ENCODE data around the gene VAMP2.

Gene VAMP2, protein sequence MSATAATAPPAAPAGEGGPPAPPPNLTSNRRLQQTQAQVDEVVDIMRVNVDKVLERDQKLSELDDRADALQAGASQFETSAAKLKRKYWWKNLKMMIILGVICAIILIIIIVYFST

DNA sequence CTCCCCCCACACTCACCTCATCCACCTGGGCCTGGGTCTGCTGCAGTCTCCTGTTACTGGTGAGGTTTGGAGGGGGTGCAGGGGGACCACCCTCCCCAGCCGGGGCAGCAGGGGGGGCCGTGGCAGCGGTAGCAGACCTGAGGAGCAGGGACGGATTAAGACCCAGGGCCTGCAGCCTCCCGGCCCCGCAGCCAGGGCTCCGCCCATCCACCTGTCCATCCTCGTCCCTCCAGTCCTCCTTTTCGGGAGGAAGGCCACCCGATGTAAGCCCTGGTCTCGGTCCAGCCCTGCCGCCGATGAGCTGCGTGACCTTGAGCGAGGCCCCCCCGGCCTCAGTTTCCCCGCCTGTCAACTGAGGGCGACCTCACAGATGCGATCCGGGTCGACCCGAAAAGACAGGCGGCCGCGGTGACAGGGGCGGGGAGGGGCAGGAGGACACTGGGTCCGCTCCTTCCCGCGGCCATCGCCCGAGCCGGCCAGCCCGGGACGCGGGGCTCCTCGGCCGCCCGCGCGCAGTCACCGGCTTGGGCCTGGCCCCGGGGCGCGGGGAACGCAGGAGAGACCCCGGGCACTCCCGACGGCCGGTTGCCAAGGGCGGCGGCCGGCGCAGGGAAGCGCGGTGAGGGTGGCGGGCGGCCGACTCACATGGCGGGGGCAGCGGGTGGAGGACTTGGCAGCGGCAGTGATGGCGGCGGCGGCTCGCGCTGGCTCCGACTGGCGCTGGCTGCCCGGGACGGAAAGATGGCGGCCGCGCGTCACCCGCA lies at the start of gene VAMP2:
TSS of gene VAMP2 (minus strand) at position 716 of the 764 bp plus-strand sequence. CDS start at position 647, 69 bp downstream.
- DNase-seq = peak; percentile 91

DNA sequence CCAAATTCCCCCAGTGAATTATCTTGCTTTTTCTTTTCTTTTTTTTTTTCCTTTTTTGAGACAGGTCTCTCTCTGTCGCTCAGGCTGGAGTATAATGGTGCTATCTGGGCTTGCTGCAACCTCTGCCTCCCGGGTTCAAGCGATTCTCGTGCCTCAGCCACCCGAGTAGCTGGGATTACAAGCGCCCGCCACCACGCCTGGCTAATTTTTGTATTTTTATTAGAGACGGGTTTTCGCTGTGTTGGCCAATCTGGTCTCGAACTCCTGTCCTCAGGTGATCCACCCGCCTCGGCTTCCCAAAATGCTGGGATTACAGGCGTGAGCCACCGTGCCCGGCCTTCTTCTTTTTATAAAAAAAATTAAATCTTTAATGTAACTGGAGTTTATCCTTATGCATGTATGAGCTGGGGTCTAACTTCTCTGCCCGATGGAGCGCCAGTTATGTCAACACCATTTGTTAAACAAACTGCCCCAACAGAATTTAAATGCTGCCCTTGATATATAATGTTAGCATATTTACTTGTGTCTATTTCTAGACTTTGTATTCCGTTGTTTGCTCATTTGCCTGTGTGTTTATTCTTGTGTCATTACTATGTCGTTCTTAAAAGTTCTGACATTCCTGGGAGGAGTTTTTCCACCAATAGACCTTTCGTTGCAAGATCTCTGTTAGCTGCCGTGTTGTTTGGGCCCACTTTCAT lies 48.2 kb upstream of the VAMP2 start:
- no peak for DNase-seq

DNA sequence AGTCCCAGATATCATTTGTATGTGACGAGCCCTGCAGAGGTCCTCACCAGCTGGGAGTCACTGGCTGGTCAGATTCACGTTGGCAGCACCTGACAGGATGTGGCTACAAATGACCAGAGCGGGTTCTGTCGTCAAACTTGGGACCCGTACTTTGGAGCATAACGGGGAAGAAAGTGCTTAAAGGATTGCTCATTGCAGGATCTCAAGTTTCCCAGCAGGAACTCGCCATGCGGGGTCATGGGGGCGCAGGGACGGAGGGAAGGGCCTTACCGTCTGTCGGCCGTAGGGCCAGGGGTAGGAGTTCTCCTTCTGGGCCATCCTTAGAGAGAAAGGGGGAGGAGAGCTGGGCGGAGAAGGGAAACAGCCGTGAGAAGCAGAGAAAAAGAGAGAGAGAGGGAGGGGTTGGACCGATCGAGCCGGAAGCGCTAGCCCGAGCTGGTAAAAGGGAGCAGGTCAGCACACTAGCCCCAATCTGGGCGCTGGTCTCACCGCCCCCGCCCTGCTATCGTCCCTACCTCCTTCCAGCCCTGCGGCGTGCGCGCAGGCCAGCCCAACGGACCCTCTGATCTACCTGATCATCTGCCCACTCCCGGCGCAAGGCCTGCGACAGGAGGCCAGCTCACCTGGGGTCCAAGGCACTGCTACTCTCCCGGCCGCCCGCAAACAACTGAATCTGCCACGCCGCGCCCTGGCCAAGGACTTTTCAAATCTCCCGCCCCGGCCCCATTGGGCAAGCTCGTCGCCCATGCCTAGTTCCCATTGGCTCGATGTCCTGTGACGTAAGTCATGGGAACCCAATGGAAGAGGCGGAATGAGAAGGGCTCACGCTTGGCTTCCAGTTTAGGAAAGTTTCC lies 47.4 kb upstream of the VAMP2 start, which contains the start of gene AURKB:
TSS of gene AURKB (minus strand) at position 669 of the 854 bp plus-strand sequence. CDS start at position 318, 351 bp downstream.
- peak; percentile 98 for DNase-seq

DNA sequence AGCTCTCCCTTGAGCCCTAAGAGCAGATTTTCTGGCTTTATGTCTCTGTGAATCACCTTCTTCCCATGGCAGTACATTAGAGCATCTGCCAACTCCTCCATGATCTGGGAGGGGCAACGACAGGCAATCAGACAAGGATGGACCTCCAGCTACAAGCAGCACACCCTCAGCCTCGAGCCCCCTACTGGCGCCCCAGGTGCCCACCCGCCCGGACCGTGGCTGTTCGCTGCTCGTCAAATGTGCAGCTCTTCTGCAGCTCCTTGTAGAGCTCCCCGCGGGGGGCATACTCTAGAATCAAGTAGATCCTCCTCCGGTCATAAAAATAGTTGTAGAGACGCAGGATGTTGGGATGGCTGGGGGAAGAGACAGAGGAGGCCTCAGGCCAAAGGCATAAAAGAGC lies 43.8 kb upstream of the VAMP2 start:
- DNase-seq = no peak

DNA sequence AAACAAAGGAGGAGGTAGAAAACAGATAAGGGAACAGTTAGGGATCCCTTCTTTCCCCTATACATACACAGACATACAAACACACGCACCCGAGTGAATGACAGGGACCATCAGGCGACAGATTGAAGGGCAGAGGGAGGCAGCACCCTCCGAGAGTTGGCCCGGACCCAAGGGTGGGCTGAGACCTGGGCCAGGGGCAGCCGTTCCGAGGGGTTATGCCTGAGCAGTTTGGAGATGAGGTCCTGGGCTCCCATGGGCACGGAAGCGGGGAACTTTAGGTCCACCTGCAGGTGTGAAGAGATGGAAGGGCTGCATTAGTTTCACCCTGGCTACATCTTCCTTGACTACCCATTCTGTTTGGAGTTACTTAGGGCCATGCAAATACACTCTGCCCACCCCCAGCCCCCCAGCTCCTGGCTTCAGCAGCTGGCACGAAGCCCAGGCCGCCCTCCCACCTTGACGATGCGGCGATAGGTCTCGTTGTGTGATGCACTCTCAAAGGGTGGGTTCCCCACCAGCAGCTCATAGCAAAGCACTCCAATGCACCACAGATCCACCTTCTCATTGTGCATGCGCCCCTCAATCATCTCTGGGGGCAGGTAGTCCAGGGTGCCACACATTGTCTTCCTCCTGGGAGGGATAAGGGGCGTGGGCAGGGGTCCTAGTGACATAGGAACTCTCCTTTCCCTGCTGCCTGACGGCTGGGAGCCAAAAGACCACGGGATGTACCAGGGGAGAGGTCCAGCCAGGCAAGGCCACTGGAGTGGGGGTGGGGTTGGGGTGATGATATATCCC lies 42.2 kb upstream of the VAMP2 start:
- no peak for DNase-seq

DNA sequence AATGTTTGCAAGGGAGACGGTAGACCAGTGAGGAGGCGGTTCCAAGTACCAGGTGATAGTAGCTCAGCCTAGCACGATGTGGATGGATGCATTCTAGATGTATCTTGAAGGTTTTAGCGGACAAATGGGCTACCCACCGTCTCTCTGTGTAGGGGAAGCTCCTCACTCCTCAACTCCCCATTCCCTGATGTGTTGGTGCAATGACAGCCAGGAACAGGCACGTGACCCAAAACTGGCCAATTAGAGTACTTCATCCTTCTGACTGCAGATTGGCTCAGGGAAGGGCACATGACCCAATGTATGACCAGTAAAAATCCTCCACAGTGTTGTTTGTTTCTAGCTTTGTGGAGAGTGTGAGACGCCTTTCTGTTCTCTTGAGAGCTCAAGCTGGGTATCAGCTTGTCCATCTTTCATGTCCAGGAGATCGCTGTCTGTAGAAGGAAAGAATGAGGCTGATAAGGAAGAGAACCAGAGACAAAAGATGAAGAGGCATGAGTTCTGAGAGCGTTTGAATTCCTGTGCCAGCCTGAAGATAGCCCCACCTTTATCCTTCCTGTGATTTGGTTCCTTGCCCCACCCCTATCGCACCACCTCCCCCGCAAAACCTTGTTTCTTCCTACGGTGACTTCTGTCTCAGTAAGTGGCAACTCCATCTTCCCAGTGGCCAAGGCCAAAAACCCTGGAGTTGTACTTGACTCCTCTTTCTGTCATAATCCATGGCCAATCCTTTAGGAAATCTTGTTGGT lies 29.5 kb upstream of the VAMP2 start:
- DNase-seq = peak; percentile 90

DNA sequence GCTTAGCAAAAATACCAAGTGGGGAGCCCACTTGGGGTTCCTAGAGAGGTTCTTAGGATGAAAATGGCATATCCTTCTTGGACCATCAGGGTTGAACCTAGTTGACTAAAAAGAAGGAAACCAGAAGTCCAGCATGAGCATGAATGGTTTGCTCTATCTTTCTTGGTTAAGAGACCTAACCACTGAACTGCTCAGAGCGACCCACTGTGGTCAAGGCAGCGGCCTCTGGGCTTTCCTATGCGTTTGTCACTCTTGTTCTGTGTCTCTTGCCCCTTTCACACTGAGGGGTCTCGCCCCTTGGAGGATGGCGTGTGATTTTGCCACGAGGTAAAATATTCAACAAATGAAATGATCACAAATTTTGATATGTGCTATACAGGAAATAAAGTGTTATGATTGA lies 27.8 kb upstream of the VAMP2 start:
- DNase-seq = no peak

DNA sequence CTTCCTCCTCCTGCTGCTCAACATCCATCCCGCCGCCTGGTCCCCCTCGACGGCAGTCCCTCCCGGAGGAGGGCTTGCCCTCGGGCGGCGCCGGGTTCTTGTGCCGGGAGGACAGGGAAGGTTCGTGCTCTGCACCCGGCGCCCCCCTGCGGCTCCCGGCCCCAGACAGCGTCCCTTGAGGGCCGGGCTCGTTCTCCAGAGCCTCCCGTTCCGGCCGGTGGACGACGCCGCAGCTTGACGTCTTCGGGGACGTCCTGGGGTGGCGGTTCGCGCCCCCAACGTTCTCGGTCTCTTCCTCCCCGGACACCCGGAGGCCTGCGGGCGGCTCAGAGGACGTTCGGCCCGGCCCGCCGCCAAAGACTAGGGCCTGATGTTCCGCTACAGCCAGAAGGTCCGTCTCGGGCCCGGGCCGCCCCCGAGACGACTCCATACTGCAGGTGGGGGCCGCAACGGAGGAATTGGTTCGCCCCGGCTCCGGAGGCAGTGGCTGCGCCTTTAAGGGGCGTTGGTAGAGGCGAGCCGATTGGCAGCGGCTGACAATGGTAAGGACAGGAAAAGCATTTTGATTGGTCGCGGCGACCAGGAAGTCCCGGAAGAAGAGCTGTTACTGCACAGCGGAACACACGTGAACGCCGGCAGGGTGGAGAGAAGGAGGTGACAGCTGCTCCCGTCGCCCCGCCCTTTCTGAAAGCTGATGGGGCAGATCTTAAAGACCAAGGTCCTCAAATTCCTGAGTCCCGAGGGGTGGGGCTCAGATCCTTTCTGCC lies 27.1 kb upstream of the VAMP2 start, which contains the start of gene BORCS6:
TSS of gene BORCS6 (minus strand) at position 470 of the 767 bp plus-strand sequence. CDS start at position 430, 40 bp downstream.
- peak; percentile 98 for DNase-seq

DNA sequence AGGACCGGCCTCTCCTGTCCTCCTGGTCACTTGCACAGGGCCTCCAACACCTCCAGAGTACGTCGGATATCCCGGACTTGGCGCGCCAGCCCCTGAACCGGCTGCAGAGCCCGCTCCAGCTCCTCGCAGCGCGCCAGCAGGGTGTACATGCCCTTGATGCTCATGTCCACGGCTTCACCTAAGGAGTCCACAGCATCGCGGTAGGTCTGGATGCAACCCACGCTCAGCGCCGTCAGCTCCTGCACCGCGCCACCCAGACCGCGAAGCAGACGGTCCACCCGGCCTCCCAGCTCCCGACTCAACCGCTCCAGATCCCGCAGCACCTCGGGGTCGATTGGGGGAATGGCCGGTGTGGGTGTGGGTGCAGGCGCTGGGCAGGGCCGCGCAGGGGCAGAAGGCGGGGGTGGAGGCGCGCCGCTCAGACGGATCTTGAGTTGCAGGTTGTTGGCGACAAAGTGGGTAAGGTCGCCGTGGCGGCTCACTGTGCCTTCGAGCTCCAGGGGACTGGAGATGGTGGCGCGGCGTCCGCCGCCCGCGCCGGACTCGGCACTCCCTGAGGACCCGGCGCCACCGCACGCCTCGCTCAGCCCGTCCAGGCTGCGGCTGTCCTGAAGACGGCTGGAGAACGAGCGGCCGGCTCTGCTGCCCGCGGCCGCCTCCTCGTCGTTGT lies 26.4 kb upstream of the VAMP2 start:
- DNase-seq = peak; percentile 45

DNA sequence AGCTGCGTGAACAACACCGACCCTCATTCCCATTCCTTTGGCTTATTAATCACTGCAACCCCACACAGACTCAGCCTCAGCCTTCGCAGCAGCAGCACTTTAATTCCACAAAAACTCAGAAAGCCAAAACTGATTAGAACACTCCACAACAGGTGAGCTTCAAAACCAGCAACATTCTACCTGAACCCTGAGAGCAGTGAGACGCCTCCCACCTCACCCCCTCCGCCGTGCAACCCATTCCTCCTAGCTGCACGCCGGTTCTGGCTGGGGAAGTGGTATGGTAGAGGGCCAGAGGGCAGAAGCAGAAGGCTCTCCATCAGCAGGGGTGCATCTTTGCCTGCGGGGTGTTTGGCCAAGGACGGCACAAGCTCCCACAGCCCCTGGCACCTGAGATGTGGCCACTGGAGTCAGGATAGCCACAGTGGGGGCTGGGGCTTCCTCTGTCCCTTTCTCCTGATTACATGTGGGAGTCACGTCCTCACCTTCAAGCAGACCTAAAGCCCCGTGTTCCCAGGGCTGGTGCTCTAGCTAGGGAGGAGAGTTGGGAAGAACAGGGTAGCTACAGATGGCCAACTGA lies 25.6 kb upstream of the VAMP2 start:
- peak; percentile 43 for DNase-seq

DNA sequence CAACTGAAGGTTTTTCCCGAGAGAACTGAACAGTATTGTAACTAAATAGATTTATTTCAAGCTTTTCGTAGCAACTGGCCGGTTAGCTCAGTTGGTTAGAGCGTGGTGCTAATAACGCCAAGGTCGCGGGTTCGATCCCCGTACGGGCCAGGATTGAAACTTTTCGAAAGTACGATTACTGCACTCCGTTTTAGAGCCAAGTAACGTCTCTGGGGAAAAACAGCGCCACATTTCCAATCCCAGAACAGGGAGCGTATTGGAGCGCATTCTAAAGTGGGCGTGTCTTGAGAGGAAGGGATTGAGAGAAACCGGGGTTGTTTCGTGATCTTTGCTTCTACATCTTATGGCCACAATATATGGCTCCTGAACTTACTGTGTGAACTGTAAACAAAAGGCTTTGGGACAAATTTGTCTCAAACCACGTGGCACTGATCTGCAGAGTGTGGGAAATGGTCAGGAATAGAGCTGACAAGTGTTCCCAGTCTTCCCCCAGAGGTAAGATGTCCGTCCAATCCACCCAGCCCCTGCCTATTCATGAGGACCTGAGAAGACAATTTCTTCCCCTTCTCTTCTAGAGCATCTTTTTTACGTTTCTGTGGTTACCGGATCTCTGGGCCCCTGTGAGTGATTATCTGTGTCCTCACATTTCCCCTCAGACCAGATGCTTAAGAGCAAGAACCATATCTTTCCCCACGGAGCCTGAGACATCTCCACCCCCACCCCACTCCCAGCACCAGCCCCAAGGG lies 24.9 kb upstream of the VAMP2 start:
- DNase-seq = peak; percentile 97

DNA sequence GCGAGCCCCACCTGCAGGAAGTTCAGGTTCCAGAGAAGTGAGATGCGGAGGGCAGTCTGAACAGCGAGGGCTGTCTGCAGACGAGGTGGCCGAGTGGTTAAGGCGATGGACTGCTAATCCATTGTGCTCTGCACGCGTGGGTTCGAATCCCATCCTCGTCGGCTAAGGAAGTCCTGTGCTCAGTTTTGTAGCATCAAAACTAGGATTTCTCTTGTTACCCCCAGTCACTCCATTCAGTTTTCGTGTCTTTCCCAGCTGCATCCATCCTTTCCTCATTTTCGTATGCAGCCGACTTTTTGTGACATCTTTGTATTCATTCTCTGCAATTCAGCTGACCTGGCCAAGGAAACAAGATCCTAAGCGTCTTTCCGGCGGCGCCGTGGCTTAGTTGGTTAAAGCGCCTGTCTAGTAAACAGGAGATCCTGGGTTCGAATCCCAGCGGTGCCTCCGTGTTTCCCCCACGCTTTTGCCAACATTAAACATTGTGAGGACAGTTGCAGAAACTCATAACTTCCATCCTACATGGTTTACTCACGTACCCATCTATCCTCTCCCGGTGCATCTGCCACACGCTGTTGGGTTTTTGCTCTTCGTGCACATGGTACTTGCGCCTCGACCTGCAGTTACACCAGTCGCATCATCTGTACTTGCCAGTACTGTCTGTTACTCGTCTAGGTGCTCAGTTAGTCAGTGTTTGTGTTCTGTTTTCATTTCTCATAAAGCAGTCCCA lies 24.2 kb upstream of the VAMP2 start:
- peak; percentile 98 for DNase-seq

DNA sequence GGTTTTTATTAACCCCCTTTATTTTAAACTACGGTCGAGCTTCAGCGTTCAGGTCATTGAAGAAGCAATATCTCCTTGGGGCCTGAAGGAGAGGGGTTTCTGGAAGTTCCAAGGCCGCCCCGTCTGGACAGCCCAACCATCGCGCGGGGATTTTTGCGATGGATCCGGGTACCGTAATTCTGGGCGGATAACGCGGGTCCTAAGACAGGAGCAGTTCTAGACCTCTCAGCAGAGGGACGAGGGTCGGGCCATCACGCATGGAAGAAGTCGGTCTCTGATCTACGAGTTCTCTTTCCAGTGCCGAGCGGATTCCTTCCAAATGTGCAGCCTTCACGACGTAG lies 23.7 kb upstream of the VAMP2 start:
- DNase-seq = no peak

DNA sequence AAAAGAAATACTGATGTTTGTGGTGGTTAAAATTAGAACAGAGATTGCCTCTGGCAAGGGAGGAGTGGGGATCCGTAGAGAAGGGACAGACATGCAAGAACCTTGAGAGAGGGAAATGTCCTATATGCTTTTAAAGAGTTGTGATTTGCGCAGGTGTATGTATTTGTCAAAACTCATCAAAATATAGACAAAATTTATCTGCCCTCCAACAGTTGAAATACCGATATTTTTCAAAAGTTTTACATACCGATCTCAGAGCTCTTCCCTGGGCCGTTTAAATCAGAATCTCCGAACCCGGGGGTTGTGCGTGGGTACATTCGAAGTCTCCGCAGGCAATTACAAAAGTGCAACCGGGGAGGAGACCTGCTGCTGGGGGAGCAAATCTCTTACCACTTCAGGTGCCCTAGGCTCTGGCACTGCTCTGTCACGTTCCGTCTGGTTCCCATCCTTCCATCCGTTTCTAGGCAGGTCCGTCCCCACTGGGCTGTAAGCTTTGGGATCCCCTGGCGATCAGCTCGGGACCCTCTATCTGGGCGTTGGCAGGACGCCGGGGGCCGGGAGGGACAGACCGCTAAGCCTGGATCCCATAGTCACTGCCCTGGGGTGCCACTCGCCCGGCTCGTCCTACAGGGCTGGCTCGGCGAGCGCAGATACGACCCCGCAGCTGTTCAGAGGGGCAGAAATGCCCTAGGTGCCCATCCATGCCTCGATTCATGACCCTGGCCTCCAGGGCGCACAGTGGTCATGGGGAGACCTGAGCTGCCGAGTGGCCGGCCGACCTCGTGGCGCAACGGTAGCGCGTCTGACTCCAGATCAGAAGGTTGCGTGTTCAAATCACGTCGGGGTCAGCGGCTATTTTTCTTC lies 23.1 kb upstream of the VAMP2 start:
- DNase-seq = peak; percentile 95

DNA sequence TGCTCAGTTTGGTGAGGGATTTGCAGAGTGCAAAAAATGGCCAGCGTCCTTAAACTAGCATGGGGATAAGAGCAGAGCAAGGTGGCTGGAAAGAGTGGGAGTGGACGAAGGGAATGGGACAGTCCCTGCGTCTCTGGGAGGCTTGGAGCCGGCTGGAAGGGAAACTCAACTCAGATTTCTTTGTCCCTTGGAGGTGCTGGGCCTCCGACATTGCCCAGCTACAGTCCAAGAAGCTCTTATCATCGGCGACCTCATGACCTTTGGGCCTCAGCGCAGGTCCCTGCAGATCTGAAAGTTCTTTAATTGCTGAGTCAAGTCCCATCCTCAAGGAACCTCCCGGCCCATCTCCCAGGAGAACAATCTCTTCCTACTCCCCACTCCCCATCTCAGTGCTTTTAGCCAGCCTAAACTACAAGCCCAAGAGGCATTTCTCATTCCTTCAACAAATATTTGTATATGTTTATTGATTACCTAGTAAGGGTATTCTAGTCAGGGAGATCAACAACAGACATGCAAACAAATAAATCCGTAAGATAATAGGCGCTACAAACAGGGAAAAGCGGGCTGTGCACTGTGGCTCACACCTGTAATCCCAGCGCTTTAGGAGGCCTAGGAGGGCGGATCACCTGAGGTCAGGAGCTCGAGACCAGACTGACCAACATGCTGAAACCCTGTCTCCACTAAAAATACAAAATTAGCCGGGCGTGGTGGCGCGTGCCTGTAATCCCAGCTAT lies 14.4 kb upstream of the VAMP2 start:
- no peak for DNase-seq

DNA sequence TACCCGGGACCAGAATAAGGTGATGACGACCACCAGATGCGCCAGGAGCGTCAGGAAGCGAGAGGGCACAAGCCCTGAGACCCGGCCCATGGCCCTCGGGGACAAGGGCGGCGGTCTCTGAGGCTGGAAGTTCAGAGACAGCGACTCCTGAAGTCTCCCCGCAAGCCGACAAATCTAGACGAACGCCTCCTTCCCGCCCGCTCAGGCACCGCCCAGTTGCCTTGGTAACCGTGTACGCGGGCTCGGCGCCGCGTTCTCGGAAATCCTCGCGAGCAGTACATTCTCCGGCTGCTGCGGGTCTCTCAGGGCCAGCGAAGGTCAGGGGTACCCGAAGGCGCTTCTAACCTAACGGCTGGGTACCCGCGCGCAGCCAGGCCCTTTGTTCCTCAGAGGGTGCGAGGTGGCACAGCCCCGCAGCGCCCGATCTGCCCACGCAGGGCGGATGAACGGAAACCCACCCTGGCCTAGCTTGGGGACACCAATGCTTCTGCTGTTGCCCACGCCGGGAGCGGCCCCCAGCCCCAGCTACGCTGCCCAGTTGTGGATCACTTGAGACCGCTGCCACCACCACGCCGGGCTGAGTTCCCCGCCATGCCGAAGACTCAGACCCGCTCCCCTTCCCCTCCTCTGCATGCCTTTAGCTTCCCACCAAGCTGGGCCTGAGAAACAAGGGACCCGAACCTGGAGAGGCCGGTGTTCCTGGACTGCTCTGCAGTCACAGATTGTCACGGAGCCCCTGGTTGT lies 13.6 kb upstream of the VAMP2 start, which contains the start of gene TMEM107:
TSS of gene TMEM107 (minus strand) at position 184 of the 744 bp plus-strand sequence. CDS start at position 90, 94 bp downstream.
- peak; percentile 94 for DNase-seq

All from femur (tissue), 1 donor.